HTERT RPE-1 (cell line): ENCODE results near the gene CLEC14A.

Source experiments
- in situ Hi-C: fragments of 300-500 bp; cut with MboI; formaldehyde crosslinking; loops from 4 replicates; pipeline ENCODE4 v1.14.3; 2020; ENCODE audit warnings: low sequenced_read_pairs

Gene CLEC14A

DNA sequence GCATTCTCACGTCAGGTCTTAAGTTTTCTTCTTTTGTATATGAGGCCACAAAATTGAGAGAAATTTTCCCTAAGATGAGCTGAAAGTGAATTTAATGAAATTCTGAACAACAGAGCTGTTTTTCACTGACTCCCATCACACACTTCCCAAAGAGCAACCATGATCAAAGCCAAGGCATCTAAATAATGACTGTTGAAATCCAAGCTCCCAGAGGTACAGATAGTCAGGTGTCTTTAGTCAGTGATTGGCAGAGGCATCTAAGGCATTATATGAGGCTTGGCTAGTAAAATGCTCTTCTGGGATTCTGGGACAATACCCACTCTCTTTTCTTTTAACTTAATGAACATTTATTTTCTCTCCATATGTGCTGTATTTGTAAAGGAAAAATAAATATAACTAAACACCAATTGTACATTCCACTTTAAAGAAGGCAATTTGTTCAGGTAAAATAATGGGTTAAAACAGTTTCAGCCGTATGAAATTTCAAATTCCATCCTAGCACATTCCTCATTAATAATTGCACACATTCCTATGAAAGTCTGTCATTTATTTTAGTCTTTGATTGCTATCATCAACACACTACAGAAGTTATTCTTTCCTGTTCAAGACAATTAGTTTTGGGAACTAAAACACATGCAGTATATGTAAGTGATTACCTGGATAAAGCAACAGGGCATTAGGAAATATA lies 49.1 kb downstream of the CLEC14A start:
- in situ Hi-C loops = no loop called here

DNA sequence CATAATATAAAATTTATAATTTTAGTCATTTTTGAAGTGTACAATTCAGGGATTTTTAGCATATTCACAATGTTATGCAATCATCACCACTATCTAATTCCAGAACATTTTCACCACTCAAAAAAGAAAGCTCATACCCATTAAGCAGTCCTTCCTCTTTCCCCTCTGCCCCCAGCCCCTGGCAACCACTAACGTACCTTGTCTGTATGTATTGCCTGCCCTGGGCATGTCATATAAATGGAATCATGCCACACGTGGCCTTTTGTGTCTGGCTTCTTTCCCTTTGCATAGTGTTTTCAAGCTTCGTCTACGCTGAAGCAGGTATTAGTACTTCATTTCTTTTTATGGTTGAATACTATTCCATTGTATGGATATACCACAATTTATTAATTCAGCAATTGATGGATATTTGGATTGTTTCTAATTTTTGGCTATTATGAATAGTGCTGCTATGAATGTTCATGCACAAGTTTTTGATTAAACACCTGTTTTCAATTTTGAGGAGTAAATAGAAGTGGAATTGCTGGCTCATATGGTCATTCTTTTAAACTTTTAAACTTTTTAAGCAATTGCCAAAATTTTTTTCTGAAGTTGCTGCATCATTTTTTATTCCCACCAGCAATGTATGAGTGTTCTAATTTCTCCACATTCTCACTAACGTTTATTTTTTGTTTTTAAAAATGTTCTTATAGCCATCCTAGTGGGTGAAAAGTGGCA lies 49.8 kb downstream of the CLEC14A start:
- in situ Hi-C loops = no loop called here

DNA sequence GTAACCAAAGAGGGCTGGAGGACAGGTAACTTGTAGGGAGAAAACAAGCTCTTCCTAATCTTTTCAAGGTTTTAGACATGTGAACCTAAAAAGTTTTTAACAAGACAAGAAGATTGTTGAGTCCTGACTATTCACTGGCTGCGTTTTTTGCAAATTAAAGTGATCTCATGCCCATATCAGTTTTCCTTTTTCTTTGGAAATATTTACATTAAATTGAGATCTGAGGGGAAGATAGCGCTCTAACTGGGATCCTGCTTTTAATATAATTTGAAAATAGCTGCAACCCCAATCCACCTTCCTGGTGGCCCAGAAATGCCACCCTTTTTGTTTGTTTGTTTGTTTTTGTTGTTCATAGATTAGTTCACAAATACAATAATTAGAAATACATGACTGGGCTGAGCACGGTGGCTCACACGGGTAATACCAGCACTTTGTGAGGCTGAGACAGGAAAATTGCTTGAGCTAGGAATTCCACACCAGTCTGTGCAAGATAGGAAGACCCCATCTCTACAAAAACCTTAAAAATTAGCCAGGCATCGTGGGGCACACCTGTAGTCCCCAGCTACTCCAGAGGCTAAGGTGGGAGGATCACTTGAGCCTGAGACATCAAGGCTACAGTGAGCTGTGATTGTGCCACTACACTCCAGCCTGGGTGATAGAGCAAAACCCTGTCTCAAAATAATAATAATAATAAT lies 50.6 kb downstream of the CLEC14A start:
- in situ Hi-C loops = no loop called here

DNA sequence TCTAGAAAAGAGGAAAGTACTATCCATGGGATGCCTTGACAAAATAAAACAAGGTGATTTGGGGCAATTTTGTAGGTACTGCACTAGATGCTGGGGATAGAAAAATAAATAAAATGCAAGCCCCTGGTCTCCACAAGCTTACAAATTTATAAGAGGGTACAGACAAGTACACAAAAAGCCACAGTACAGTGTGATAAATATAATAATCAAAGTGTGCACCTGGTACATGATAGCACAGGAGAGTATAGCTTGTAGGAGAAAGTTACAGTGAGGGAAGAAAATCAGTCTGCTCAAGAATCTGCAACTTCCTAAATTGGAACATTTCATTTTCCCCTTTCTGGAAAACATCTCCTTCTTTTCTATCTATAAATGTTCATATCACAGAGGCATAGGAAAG lies 51.2 kb downstream of the CLEC14A start:
- in situ Hi-C loops = no loop called here
